Sigmoid colon (tissue), 7 donors: Measurements from ENCODE around the gene FBXO2. TPM values are rescaled to one million over a fixed set of nuclear protein-coding genes. Genes with fewer than 3 reads are reported as not detected.

ENCODE experiments used
- DNase-seq: peaks from one replicate; pipeline ENCODE4 v3.0.0-alpha.2; 2019
- H3K27ac ChIP-seq, 4 donors: fragments of 200-600 bp; sonication (generic); one replicate each; pipeline ENCODE4 v1.5.1; 2016 to 2019; ENCODE audit warnings: mild to moderate bottlenecking in 1 of 4
- H3K27me3 ChIP-seq, 3 donors: fragments of 200-600 bp; sonication (generic); one replicate each; pipeline ENCODE4 v1.5.1; 2019; ENCODE audit warnings: mild to moderate bottlenecking in 1 of 3
- H3K36me3 ChIP-seq, 4 donors: fragments of 200-600 bp; sonication (generic); one replicate each; pipeline ENCODE4 v1.5.1; 2016 to 2019
- H3K4me1 ChIP-seq, 4 donors: fragments of 200-600 bp; sonication (generic); one replicate each; pipeline ENCODE4 v1.5.1; 2017 to 2019
- H3K4me3 ChIP-seq, 4 donors: fragments of 200-600 bp; sonication (generic); one replicate each; pipeline ENCODE4 v1.5.1; 2017 to 2019; ENCODE audit warnings: mild to moderate bottlenecking in 2 of 4, moderate library complexity in 1 of 4
- H3K9me3 ChIP-seq, 4 donors: fragments of 200-600 bp in 3 of 4; sonication (generic) in 3 of 4; one replicate each; pipeline versions ENCODE4 v1.5.1 to v1.6.1; 2013 to 2019
- CTCF ChIP-seq, 4 experiments: fragments of 450-650 bp in 3 of 4; fragments of 200-600 bp in 1 of 4; IDR thresholded peaks; one replicate each; pipeline ENCODE4 v1.5.1; 2016 to 2019; ENCODE audit warnings: antibody characterized with exemption in 4 of 4, mild to moderate bottlenecking in 3 of 4, moderate library complexity in 2 of 4
- EP300 ChIP-seq, 4 donors: sonication (generic); formaldehyde crosslinking; IDR thresholded peaks; one replicate each; pipeline ENCODE4 v1.6.1; 2017; ENCODE audit warnings: antibody characterized with exemption in 4 of 4
- POLR2A ChIP-seq, 2 donors: fragments of 450-650 bp; IDR thresholded peaks; one replicate each; pipeline ENCODE4 v1.6.1; 2016; ENCODE audit warnings: antibody characterized with exemption in 2 of 2, mild to moderate bottlenecking in 2 of 2, moderate library complexity in 2 of 2
- POLR2AphosphoS5 ChIP-seq, 4 donors: sonication (generic); formaldehyde crosslinking; IDR thresholded peaks; one replicate each; pipeline ENCODE4 v1.6.1; 2017; ENCODE audit warnings: antibody characterized with exemption in 4 of 4
- WGBS, 2 donors: extraction: QIAGEN DNeasy Blood & Tissue Kit; methylation state at CpG; one replicate each; pipeline ENCODE4 v1.1.7; 2013; 5-methylcytosine and 5-hydroxymethylcytosine counted together
- intact Hi-C: fragments of 100-400 bp; cut with DNase I; formaldehyde crosslinking; loops from one replicate; pipeline ENCODE4 v1.15.1; 2023
- polyA plus RNA-seq, 3 donors: library from polyadenylated mRNA; stranded (reverse); fragments of 200-250 nt; gene quantifications; one replicate each; pipeline ENCODE4 v1.2.3, GENCODE V29; 2013
- total RNA-seq, 4 donors: library from RNA; depleted of rRNA; stranded (reverse); fragments of >200 nt; gene quantifications; one replicate each; pipeline ENCODE4 v1.1.0, GENCODE V29; 2016
- donor health status: healthy with polysubstance abuse.
- donor health status: Bipolar disorder and iron deficiency.
- donor health status: healthy.

Gene FBXO2
- total and polyA plus RNA-seq, 7 donors, result 1.2 to 9.7 (median 3.9) TPM; not detected in 1

- H3K4me1 ChIP-seq, result no peaks in the 10 kb centered on the region
- TF ChIP-seq EP300 (IDR thresholded peaks at IDR 0.05) (no peak), POLR2AphosphoS5 (IDR thresholded peaks at IDR 0.05) (no peak), CTCF (IDR thresholded peaks at IDR 0.05) (no peak), POLR2A (IDR thresholded peaks at IDR 0.05) (no peak)
- no peaks in the 10 kb centered on the region for H3K9me3 ChIP-seq
- no peak for DNase-seq
- 66 to 70% methylated on average over 7 of the region's 7 CpGs for WGBS, 2 donors
- H3K4me3 ChIP-seq, result no peak overlapping the region
- no peak overlapping the region for H3K27ac ChIP-seq
- intact Hi-C loops, result no loop called here
- H3K36me3 ChIP-seq, result no peaks in the 10 kb centered on the region
- peaks cover 0 to 13% (median 5%) of the 10 kb centered on the region in 3 donors for H3K27me3 ChIP-seq
Observed at GRCh38 chr1:11616766-11617165, 37.5 kb downstream of the FBXO2 start.

- TF ChIP-seq CTCF (IDR thresholded peaks at IDR 0.05) (no peak), POLR2A (IDR thresholded peaks at IDR 0.05) (no peak), EP300 (IDR thresholded peaks at IDR 0.05) (no peak), POLR2AphosphoS5 (IDR thresholded peaks at IDR 0.05) (no peak)
- 60 to 61% methylated on average over 16 of the region's 16 CpGs for WGBS, 2 donors
- H3K36me3 ChIP-seq, result no peaks in the 10 kb centered on the region
- intact Hi-C loops, result no loop called here
- no peaks in the 10 kb centered on the region for H3K4me1 ChIP-seq
- no peaks in the 10 kb centered on the region for H3K9me3 ChIP-seq
- no peak overlapping the region for H3K27ac ChIP-seq
- peaks cover 0 to 5% (median 0%) of the 10 kb centered on the region in 3 donors for H3K27me3 ChIP-seq
- no peak for DNase-seq
- no peak overlapping the region for H3K4me3 ChIP-seq
Observed at GRCh38 chr1:11615090-11615489, 39.1 kb downstream of the FBXO2 start.

GRCh38 chr1:11613347-11613746, 40.9 kb downstream of the FBXO2 start:
- Histone ChIP-seq H3K4me3 (no peak overlapping the region), H3K4me1 (no peaks in the 10 kb centered on the region), H3K27me3 (no peaks in the 10 kb centered on the region), H3K36me3 (no peaks in the 10 kb centered on the region), H3K27ac (no peak overlapping the region), H3K9me3 (no peaks in the 10 kb centered on the region)
- WGBS, 2 donors, result 66 to 82% methylated on average over 5 of the region's 5 CpGs
- TF ChIP-seq CTCF (IDR thresholded peaks at IDR 0.05) (no peak), EP300 (IDR thresholded peaks at IDR 0.05) (no peak), POLR2A (IDR thresholded peaks at IDR 0.05) (no peak), POLR2AphosphoS5 (IDR thresholded peaks at IDR 0.05) (no peak)
- no peak for DNase-seq
- intact Hi-C loops, result no loop called here

- intact Hi-C loops, result no loop called here
- TF ChIP-seq POLR2AphosphoS5 (IDR thresholded peaks at IDR 0.05) (no peak), POLR2A (IDR thresholded peaks at IDR 0.05) (no peak), CTCF (IDR thresholded peaks at IDR 0.05) (no peak), EP300 (IDR thresholded peaks at IDR 0.05) (no peak)
- Histone ChIP-seq H3K36me3 (no peaks in the 10 kb centered on the region), H3K4me1 (no peaks in the 10 kb centered on the region), H3K4me3 (no peak overlapping the region), H3K9me3 (peaks cover 0 to 2% (median 0%) of the 10 kb centered on the region in 4 donors), H3K27me3 (no peaks in the 10 kb centered on the region), H3K27ac (no peak overlapping the region)
- no peak for DNase-seq
- 37 to 44% methylated on average over 7 of the region's 7 CpGs for WGBS, 2 donors
Observed at GRCh38 chr1:11611638-11612327, 42.4 kb downstream of the FBXO2 start.
